GM18508 (cell line): ENCODE measurements around the gene DSE.

Experiments
- ATAC-seq: cut with Tn5 transposase; IDR thresholded peaks from one replicate; pipeline ENCODE4 v1.9.1; 2021; ENCODE audit warnings: moderate number of reproducible peaks; ENCODE audit not compliant: insufficient read depth, unreplicated experiment

Gene DSE

GRCh38 chr6:116465246-116465645 is 94.5 kb downstream of the DSE start:
- no peak for ATAC-seq

- ATAC-seq = no peak
These were observed 96.3 kb downstream of the DSE start for GRCh38 chr6:116467096-116467495.

GRCh38 chr6:116467514-116467913 is 96.8 kb downstream of the DSE start:
- no peak for ATAC-seq

GRCh38 chr6:116468293-116468692 is 97.5 kb downstream of the DSE start:
- no peak for ATAC-seq

GRCh38 chr6:116471531-116471930 is 100.8 kb downstream of the DSE start:
- ATAC-seq = no peak

GRCh38 chr6:116472706-116473105 is 102.0 kb downstream of the DSE start:
- no peak for ATAC-seq

GRCh38 chr6:116475141-116475540 is 104.4 kb downstream of the DSE start:
- ATAC-seq = no peak

- ATAC-seq = peak; percentile 99
These were observed 105.4 kb downstream of the DSE start for GRCh38 chr6:116476002-116476678.

- no peak for ATAC-seq
These were observed 112.0 kb downstream of the DSE start for GRCh38 chr6:116482780-116483179.

GRCh38 chr6:116483616-116484015 is 112.9 kb downstream of the DSE start:
- no peak for ATAC-seq

- ATAC-seq = no peak
These were observed 114.9 kb downstream of the DSE start for GRCh38 chr6:116485559-116486184.

GRCh38 chr6:116491610-116492330 is 121.0 kb downstream of the DSE start:
- ATAC-seq = no peak

- ATAC-seq = no peak
These were observed 121.8 kb downstream of the DSE start for GRCh38 chr6:116492331-116493067.
